ENCODE results near the gene HHIP.
A peak's percentile ranks its signal among the peaks of the same experiment; 100 is the strongest.
"Not testable (repeated sequence)": the region's sequence is repeated elsewhere in the genome, so short reads cannot be mapped to it uniquely, and the experiment has no call there.

HHIP gene

GRCh38 chr4:144757969-144758368, 112.0 kb downstream of the HHIP start:
- DNase-seq, result no peak

- DNase-seq, result not testable (repeated sequence)
Measured at GRCh38 chr4:144768809-144769208, 122.9 kb downstream of the HHIP start.

GRCh38 chr4:144778364-144778763, 132.4 kb downstream of the HHIP start:
- DNase-seq, result no peak

GRCh38 chr4:144782345-144782744, 136.4 kb downstream of the HHIP start:
- DNase-seq, result no peak

- DNase-seq, result no peak
Measured at GRCh38 chr4:144785961-144786360, 140.0 kb downstream of the HHIP start.

- DNase-seq, result peak in 1 of 2 donors; percentile 10
Measured at GRCh38 chr4:144787365-144788258, 141.7 kb downstream of the HHIP start.

- no peak for DNase-seq
Measured at GRCh38 chr4:144788469-144788868, 142.5 kb downstream of the HHIP start.

GRCh38 chr4:144791933-144792332, 146.0 kb downstream of the HHIP start:
- not testable (repeated sequence) for DNase-seq

Data from inflammatory macrophage treated with lipopolysaccharide for 1 hour (primary cell).